ENCODE data around the gene ELF3. TPM values are rescaled to one million over a fixed set of nuclear protein-coding genes. Genes with fewer than 3 reads are reported as not detected.

The ELF3 gene
- total and polyA plus RNA-seq, 2 of the 13 experiments (the other 11 are each of a cell fraction or from before 2014, with no cell fraction given) = 11.5 to 55.1 TPM

DNA sequence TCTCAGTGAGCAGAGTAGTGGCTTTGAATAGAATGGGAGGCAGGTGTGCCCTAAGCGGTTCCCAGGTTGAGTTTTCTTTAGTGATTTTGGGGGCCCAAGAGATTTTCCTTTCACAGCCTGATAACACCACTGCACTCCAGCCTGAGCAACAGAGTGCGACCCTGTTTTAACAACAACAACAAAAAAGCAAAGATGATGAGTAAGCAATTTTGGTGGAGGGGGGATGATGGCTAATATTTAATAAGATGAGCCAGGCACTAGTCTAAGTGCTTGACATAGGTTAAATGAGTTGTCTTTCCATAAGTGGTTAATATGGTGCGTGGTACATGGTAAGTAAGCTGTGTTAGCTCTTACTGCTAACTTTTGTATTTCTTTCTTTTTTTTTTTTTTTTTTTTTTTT lies 25.9 kb upstream of the ELF3 start (continued):
- TF ChIP-seq ZNF609 (CRISPR knock-in tag; IDR thresholded peaks at IDR 0.05; ENCODE audit: borderline replicate concordance) (no peak), ZNF44 (CRISPR knock-in tag; IDR thresholded peaks at IDR 0.05) (no peak), NR2F2 (IDR thresholded peaks at IDR 0.05; ENCODE audit: borderline replicate concordance, low read depth) (no peak), ERF (CRISPR knock-in tag; IDR thresholded peaks at IDR 0.05) (no peak), TEAD2 (CRISPR knock-in tag; IDR thresholded peaks at IDR 0.05) (no peak), MAFF (IDR thresholded peaks at IDR 0.05; ENCODE audit: low read depth, low read length) (peak; percentile 99), ZNF354B (CRISPR knock-in tag; IDR thresholded peaks at IDR 0.05) (no peak), MLX (CRISPR knock-in tag; IDR thresholded peaks at IDR 0.05) (no peak), ZNF772 (CRISPR knock-in tag; IDR thresholded peaks at IDR 0.05) (no peak), FOXM1 (CRISPR knock-in tag; IDR thresholded peaks at IDR 0.05) (no peak), ZKSCAN1 (IDR thresholded peaks at IDR 0.05; ENCODE audit: low read length) (no peak), ATF7 (IDR thresholded peaks at IDR 0.05) (no peak), ATF7 (CRISPR knock-in tag; IDR thresholded peaks at IDR 0.05) (no peak), ZNF451 (CRISPR knock-in tag; IDR thresholded peaks at IDR 0.05) (no peak), RFX5 (IDR thresholded peaks at IDR 0.05; ENCODE audit: low read depth, low read length) (0 out of 2 replicates have a peak, but pooled peaks have one; percentile 8), ZBTB7A (CRISPR knock-in tag; IDR thresholded peaks at IDR 0.05) (no peak), HBP1 (CRISPR knock-in tag; IDR thresholded peaks at IDR 0.05; ENCODE audit: low read depth) (no peak), MAFK (conservative IDR thresholded peaks at IDR 0.05 in 1 of 2, IDR thresholded peaks at IDR 0.05 in 1 of 2; ENCODE audit: low read length in 2 of 2) (peak; percentile 97 to 99), REL (CRISPR knock-in tag; conservative IDR thresholded peaks at IDR 0.05) (no peak), SKI (IDR thresholded peaks at IDR 0.05; ENCODE audit: partially characterized antibody) (no peak), TBX3 (IDR thresholded peaks at IDR 0.05; ENCODE audit: borderline replicate concordance) (no peak)
- TF ChIP-seq, protein P1, sequence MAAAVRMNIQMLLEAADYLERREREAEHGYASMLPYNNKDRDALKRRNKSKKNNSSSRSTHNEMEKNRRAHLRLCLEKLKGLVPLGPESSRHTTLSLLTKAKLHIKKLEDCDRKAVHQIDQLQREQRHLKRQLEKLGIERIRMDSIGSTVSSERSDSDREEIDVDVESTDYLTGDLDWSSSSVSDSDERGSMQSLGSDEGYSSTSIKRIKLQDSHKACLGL (CRISPR knock-in tag; IDR thresholded peaks at IDR 0.05) = no peak
- TF ChIP-seq, protein P2, sequence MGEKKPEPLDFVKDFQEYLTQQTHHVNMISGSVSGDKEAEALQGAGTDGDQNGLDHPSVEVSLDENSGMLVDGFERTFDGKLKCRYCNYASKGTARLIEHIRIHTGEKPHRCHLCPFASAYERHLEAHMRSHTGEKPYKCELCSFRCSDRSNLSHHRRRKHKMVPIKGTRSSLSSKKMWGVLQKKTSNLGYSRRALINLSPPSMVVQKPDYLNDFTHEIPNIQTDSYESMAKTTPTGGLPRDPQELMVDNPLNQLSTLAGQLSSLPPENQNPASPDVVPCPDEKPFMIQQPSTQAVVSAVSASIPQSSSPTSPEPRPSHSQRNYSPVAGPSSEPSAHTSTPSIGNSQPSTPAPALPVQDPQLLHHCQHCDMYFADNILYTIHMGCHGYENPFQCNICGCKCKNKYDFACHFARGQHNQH (CRISPR knock-in tag; IDR thresholded peaks at IDR 0.05) = no peak
